ENCODE measurements around the gene LRRC52.

Gene LRRC52, protein sequence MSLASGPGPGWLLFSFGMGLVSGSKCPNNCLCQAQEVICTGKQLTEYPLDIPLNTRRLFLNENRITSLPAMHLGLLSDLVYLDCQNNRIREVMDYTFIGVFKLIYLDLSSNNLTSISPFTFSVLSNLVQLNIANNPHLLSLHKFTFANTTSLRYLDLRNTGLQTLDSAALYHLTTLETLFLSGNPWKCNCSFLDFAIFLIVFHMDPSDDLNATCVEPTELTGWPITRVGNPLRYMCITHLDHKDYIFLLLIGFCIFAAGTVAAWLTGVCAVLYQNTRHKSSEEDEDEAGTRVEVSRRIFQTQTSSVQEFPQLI

GRCh38 chr1:165543532-165544438 is at the start of gene LRRC52:
LRRC52 (plus strand) TSS chr1:165544000; CDS start chr1:165544297, 297 bp downstream.
- DNase-seq = no peak

DNA sequence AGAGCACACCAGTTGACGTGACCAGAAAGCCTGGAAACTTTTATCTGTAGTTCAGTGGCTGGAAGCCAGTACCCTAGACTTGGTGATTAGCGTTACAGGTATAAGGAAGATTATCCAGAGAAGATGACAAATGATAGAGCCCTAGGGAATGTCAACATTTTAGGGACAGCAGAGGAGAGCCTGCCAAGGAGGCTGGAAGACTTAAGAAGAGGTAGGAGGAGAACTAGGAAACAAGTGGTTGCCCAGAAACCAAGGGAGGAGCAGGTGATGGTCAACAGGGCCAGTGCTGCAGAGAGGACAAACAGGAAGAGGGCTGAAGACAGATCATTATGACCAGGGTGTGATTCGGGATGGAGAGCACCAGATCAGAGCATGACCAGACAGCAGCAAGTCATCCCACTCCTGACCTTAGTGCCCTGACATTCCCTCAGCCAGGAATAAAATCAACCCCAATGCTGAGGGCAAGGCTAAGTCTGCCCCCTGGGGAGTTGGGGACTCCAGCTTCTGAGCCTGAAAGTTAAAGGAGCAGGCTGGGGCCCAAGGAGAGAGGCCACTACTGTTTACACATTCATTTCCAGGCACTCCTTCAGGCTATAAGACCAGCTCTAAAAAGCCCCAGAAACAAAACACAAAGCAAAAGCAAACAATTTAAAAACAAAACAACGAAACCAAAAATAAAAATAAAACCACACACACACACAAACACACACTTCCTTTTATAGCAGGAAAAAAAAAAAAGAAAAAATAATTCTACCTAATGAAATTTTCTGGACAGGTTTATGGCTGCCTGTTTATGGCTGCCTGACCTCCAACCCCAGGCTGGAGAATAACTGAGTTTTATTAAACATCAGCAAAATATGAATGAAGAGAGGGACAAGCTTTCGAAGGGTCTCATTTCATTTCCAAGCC is 48.6 kb upstream of the LRRC52 start:
- no peak for DNase-seq

DNA sequence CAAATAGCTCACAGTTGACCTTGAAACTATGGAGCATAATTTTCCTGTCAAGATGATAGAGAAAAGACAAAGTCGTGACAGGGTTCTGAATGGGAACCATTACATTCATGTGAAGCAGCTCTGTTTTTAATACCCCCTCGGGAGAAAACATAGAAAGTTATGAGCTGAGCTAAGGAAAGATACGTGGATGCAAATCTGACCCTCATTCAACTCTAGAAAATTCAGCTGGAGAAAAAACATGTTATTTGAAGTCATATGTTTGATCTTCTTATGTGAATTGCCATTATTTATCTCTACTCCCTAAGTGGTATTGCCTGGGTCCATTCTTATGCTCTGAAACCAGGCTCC is 48.0 kb upstream of the LRRC52 start:
- DNase-seq = no peak

DNA sequence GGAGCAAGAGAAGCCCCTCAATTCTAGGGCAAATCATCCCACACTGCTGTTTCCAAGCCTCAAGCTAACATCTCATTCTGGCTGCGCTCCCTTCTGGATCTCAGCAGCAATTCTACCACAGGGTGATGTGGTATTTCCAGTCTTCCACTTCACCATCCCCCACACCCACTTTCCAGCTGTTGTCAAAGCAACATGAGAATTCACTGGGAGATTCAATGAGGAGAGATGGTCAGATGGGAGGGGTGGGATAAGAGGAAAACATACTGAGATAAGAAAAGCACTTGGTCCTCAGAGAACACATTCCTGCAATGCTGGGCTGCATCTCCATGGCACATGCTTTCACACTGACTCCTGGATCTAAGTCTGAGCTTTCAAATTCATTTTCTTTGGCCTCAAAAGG is 47.3 kb upstream of the LRRC52 start:
- no peak for DNase-seq

DNA sequence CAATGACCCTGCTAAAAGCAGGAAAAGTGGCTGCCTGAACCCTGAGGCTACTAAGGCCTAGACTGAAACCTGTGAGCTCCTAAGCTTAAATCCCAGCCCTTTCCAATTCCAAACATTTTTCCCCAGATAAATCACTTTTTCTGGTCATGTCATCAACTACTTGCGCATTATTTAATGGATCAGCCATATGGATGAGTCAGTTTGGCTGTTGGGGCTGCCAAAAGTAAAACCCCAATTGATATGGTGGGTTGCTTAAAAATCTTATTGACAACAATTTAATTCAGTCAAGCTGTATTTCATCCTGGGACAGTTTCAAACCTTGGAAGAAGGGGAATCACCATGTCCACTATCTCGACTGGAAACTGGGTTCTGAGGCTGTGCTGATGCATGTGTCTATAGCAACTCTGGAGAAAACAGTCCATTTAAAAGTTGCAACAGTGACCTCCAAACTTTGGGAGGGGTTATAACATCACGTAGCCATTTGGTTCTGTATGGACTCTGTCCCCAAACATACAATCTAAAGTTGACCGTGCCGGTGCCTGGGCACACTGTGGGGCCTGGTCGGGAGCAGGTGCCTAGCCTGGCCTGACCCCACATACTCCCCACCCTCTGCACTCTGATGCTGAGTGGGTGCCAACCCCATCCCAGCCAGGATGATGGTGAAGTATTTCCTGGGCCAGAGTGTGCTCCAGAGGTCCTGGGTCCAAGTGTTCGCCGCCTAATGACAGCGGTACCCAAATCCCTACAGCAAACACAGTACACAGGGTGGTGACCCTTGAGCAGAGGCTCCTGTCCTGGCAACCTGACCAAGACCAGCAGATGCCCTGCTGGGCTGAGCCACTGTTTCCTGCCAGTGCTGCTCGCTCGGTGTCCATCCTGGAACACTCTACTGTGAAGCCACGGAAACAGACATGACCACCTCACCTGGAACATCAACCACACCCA is 46.5 kb upstream of the LRRC52 start:
- DNase-seq = no peak

DNA sequence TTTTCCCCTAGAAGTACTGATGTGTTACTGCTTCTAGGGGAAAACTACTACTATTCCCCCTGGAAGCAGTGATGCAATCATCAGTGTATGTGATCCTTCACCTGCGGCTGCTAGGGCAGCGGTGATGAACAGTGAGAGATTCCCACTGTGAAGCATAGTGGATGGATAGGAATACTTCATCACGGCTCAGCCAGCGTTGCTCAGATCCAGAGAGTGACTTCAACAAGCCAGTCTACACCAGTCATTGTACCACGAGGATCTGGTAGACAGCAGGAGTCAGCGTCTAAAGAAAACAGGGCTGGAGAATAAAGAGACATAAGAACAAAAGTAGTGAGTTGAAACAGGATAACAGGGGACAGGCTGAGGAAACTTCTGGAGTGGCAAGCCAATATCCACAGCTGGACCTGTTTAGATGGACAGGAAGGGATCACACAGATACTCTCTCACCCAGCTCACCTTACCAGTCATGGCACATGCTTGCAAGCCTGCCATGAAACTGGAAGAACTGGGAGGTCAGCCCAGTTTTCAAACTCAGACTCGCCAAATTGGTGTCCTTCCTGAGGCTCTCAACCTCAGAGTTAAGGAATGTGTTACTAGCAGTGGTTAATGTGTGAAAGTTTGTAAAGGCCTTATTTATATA is 42.4 kb upstream of the LRRC52 start:
- no peak for DNase-seq

DNA sequence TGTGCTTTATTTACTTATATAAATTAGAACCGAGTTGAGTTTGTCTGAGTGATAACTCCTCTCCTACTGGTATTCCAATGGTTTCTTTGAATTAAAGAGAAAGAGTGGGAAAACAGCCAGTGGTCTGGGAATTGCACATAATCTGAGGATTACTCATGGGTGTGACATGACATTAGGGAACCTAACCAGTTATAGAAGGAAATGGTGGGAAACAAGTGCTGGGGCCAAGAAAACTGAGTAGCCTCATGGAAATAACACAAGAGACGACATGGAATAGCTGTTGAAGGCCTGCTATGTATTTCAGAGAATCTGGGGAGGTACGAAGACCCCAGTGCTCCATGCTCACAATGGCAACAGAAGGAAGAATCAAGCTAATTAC is 41.8 kb upstream of the LRRC52 start:
- no peak for DNase-seq

- no peak for DNase-seq
These were observed 36.2 kb upstream of the LRRC52 start for GRCh38 chr1:165507570-165507969.

DNA sequence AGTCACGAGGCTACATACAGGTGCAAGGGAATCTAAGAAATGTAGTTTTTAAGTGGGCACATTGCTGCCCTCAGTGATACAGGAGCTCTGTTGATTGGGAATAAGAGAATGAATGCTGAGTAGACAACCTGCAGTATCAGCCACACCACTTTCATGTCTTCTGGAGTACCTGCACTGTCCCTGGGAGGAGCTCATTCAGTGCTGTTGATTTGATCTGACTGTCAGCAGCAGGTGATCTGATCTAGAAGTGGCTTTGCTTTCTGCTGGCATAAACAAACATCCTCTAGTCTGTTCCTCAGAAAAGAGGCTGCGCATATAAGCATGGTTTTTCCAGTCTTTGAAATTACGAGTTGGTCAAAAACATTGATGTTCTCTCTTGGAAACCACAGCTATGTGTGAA is 35.5 kb upstream of the LRRC52 start:
- no peak for DNase-seq

DNA sequence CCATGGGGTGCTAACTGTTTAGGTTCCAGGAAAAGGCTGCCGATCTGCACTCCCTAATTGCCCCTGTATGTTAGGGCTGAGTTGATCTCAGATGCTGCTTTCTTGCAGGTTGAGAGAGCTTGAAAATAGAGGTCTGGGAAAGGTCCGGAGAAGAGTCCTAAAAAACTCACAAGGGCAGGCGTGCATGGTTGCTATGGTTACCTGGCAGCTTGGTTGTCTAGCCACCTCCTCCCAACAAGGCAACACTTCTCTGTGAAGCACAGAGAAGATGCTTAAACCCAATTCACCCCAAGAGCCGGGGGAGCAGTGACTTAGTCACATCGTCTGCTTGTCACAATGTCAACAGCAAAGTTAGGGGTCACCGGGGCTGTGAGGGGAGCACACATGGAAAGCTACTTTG is 31.0 kb upstream of the LRRC52 start:
- DNase-seq = no peak

- DNase-seq = no peak
These were observed 27.3 kb upstream of the LRRC52 start for GRCh38 chr1:165516469-165516868.

DNA sequence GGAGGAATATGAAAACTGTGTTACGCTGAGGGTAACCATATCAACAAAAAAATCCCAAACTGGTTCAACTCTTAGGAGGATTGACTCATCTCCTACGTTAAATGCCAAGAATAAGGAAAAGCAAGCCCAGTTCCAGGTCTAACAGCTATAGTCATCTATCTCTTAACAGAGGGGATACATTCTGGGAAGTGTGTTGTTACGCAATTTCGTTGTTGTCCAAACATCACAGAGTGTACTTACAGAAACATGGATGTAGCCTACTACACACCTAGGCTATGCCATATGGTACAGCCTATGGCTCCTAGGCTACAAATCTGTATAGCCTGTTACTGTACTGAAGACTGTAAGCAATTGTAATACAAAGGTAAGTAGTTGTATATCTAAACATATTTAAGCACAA is 23.2 kb upstream of the LRRC52 start:
- no peak for DNase-seq

- DNase-seq = no peak
These were observed 19.0 kb upstream of the LRRC52 start for GRCh38 chr1:165524639-165525285.

DNA sequence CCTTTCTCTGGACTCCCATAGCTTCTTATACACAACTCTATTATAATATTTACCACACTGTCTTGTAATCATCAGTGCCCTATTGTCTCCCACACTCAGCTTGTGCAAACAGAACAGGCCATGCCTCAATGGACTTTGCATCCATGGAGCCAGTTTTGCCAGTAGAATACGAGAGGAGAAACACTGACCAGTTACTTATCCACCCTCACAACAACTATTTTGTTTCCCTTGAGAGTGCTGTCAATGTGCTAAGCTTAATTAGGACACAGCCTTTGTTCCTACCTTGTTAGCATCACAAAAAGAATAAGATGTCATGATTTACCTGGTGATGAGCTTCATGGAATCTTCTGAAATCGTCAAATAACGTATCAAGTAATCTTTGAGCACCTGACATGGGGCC is 18.1 kb upstream of the LRRC52 start:
- DNase-seq = no peak

- no peak for DNase-seq
These were observed 16.4 kb upstream of the LRRC52 start for GRCh38 chr1:165527251-165528007.

GRCh38 chr1:165531021-165531420 is 12.8 kb upstream of the LRRC52 start:
- DNase-seq = no peak

GRCh38 chr1:165532053-165532452 is 11.7 kb upstream of the LRRC52 start:
- DNase-seq = no peak

DNA sequence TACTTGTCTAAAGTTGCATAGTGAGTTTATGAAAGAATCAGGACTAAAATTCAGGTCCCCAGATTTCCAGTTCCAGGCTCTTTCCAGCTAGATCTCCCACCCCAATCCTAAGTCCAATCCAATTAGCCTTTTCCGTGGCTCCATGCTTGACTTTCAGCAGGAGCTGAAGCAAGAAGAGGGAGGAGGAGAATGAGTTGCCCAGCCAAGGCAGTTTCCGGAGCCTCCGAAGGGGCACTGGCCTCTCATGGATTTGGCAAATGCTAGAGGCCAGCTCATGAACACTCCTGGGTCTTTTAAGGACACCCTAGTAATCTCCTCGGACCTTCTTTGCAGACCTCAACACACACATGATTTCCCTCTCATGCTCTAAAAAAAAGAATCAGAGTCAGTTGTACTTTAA is 10.5 kb upstream of the LRRC52 start:
- no peak for DNase-seq

DNA sequence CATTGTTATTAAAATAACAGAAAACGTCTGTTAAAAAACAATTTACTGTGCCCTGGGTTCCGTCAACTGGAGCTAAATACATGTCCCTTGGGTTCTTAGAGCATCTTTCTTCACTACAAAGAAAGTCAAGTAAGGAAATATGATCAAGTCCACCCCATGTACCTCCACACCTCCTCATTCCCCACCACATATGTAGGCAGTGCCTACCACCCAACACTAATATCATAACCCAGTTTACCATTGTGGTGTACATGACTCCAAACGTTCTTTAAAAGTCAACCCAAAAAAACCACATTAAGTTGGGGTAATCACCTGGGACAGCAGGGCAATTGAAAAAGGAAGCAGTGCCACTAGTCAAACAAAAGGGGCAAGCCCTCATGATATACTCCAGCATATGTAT is 7.8 kb upstream of the LRRC52 start:
- DNase-seq = no peak

DNA sequence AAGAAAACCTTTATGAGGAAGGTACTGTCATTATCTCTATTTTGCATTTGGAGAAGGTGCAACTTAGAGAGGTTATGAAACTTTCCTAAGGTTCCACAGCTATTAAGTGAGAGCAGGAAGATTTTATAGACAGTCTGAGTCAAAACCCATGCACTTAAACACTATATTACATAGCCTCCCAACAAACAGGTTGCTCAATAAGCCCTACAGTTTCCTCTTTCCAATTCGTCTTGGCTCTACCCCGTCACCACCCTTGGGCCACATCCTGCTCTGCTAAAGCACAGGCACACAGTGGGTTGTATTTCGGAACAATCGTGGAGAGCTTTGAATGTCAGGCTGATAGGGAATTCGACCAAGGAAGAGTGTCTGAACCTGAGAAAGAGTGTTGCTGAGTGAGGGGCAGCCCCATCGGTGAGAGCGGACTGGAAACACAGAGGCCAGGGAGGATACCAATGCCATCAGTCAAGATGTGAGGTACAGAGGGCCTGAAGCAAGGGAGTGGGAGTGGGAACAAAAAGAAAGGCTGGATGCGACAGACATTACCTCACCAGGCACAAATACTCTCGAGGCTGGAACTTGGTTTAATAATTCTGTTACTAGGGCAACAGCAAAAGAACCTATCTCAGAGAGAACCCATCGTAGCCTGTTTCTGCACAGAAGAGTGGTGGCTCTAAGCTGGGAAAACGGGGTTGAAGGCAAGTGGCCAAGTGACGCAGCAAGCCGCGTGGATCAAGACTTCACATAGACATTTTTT is 6.3 kb upstream of the LRRC52 start:
- no peak for DNase-seq
